Measurements from ENCODE around the gene BCHE.

BCHE gene

DNA sequence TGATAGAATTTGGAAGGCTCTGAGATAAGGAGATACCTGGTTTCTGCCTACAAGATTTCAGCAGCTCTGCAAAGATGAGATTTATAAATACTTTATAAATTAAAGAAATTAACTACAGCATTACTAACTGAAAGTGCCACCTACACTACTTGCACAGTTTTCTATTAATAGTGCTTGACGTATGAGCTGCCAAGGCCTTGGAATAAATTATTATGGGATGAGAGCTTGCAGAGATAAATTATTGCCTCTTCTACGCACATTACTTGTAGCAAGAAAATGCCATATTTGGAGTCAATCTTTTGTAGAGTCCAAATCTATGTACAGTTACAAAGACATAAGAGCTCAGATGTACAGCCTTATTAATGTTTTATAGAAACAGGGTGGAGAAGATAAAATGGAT lies 89.1 kb downstream of the BCHE start:
- no peak for DNase-seq

DNA sequence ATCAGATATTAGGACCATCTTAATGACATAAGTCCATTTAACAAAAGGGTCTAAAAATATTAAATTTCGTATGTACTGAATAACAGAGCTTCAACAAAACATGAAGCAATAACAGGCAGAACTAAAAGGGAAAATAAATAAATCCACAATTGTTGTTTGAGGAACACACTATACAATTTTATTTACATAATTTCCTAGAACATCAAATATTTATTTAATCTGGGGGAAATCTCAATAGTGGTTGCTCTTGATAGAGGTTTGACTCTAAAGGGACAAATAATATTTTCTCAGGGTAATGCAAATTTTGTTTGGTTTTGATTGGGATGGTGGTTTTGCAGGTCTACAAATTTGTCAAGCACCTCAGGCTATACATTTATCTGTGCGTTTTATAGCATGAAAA lies 90.3 kb downstream of the BCHE start:
- DNase-seq, result no peak

DNA sequence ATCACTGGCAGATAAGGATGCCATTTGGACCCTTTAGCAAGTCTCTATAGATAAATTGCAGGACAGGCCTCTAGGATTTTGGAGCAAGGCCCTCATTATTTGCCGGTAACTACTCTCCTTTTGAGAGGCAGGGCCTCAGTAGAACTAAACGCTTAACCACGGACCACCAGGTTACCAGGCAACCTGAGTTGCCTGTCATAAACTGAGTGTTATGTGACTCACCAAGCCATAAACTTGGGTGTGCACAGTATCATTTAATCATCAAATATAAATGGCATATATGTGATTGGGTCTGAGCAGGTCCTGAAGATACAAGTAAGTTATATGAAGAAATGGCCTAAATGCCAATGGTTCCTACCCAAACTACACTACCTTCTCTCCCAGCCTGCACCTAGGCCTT lies 93.2 kb downstream of the BCHE start:
- no peak for DNase-seq

DNA sequence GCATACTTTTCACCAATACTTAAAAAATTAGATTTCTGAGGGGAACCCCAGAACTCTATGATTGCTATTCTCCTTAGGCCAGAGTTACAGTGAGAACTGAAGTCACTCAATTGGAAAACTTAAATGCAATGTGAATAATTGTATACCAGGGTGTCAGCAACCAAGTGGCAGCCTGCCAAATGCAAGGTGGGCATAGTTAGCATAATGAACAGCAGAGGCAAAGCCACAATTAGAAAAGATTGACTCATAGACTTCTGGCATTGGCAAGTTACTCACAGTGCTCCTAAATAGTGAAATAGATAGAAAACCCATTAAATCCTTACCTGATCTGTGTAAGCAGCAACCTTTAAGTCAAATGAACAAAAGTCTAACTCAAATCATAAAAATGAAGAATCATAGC lies 94.9 kb downstream of the BCHE start:
- DNase-seq, result no peak

DNA sequence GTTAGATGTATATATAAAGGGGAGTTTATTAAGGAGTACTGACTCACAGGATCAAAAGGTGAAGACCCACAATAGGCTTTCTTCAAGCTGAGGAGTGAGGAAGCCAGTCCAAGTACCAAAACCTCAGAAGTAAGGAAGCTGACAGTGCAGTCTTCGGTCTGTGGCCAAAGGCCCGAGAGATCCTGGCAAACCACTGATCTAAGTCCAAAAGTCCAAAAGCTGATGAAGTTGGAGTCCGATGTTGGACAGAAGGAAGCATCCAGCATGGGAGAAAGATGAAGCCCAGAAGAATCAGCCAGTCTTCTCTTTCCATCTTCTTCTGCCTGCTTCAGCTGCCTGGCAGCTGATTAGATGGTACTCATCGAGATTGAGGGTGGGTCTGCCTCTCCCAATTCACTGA lies 107.5 kb downstream of the BCHE start:
- no peak for DNase-seq

DNA sequence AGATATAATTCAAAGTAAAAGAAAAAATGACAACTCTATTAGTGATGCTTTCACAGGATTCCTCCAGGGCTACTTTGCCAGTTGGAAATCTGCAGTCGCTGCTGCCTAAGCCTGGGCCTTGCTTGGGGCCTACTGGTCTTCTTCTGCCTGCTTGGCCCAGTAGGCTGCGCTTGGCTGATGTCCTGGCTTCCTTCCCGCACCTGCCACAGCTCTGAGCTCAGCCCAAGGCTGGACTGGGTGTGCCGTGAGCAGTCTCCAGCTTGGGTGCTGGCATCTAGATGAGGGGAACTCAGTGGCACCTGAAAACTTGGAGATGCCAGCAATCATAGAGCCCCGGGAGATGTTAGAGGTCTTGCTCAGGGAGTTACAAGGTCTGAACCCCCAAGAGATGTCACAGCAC lies 108.3 kb downstream of the BCHE start:
- no peak for DNase-seq

DNA sequence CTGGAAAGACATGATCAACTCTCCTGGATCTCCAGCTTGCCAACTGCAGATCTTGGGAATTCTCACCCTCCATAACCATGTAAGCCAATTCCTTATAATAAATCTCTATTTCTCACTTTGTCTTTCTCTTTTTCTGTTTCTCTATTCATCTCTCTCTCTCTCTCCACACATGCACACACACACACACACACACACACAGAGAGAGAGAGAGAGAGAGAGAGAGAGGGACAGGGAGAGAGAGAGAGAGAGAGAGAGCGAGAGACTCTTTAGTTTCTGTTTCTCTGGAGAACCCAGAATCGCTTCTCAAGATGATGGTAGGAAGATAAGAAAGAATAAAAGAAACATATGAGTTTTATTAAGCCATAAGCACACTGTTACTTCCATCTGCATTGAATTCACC lies 111.9 kb downstream of the BCHE start:
- no peak for DNase-seq

All from stimulated activated CD4-positive, alpha-beta T cell treated with anti-CD3 and anti-CD28 coated beads, Interleukin-2, amount 100 ng/mL, for 48 hours (primary cell).